LNCaP clone FGC (cell line): ENCODE measurements around the gene SORBS1.

ENCODE experiments used
- DNase-seq: peaks from one replicate; pipeline ENCODE4 v3.0.0-alpha.2; 2011; ENCODE audit warnings: low read depth
- H3K4me3 ChIP-seq: 2 replicates; pipeline ENCODE4 v1.5.1; 2011; ENCODE audit warnings: mild to moderate bottlenecking, low read depth, low read length, control low read depth
- CTCF ChIP-seq: IDR thresholded peaks from 2 replicates; pipeline ENCODE4 v1.5.1; 2012; ENCODE audit warnings: mild to moderate bottlenecking; ENCODE audit not compliant: control insufficient read depth, insufficient read depth; ENCODE audit errors: extremely low read depth

SORBS1 gene

GRCh38 chr10:95265572-95265971 is 295.6 kb downstream of the SORBS1 start:
- H3K4me3 ChIP-seq: no peak overlapping the region
- TF ChIP-seq CTCF: no peak
- no peak for DNase-seq

GRCh38 chr10:95264227-95265051 is 296.7 kb downstream of the SORBS1 start:
- no peak for DNase-seq
- no peak for TF ChIP-seq CTCF
- no peak overlapping the region for H3K4me3 ChIP-seq

GRCh38 chr10:95263864-95264226 is 297.3 kb downstream of the SORBS1 start:
- no peak for TF ChIP-seq CTCF
- DNase-seq: no peak

GRCh38 chr10:95262763-95263518 is 298.2 kb downstream of the SORBS1 start:
- TF ChIP-seq CTCF: no peak
- no peak overlapping the region for H3K4me3 ChIP-seq
- DNase-seq: no peak

More at GRCh38 chr10:95263864-95264226, 297.3 kb downstream of the SORBS1 start:
- no peak overlapping the region for H3K4me3 ChIP-seq

- TF ChIP-seq CTCF: no peak
- H3K4me3 ChIP-seq: no peak overlapping the region
- DNase-seq: no peak
These were observed 299.2 kb downstream of the SORBS1 start for GRCh38 chr10:95261926-95262325.
